Measurements from ENCODE around the gene HIC2. TPM values are rescaled to one million over a fixed set of nuclear protein-coding genes. Genes with fewer than 3 reads are reported as not detected.
A peak's percentile ranks its signal among the peaks of the same experiment; 100 is the strongest.

Gene HIC2
- total and polyA plus RNA-seq, 9 of the 15 experiments (the other 6 are each of a cell fraction or from before 2014, with no cell fraction given): 1.7 to 117 (median 35.5) TPM

DNA sequence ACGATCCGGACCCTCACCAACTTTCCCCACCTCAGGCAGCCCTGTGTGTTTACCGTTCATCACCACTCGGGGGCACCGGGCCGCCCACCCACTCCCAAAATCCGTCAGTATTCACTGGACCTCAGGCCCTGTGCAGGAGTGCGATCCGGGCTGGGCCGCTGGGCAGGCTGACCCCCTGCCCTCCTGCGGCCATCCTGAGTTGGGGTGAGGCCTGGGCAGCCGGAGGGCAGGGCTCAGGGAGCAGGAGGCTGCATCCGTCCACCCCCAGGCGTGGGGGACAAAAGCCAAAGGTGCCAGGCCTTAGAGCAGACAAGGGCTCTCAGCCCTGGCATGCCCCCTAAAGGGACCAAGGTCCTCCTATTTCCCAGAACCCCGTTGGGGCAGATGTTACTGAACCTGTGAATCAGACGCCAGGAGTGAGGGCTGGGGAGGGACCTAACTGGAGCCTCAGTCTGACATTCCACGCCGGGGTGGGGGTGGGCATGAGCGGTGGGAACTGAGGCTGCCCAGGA lies 33.2 kb downstream of the HIC2 start (continued):
- TF ChIP-seq MBD1 (CRISPR knock-in tag; IDR thresholded peaks at IDR 0.05) (no peak), CSDE1 (IDR thresholded peaks at IDR 0.05) (no peak), ZBED1 (IDR thresholded peaks at IDR 0.05) (0 out of 2 replicates have a peak, but pooled peaks have one; percentile 66), POLR2B (IDR thresholded peaks at IDR 0.05; ENCODE audit: low read depth, partially characterized antibody) (peak; percentile 63), CAMTA2 (CRISPR knock-in tag; conservative IDR thresholded peaks at IDR 0.05) (0 out of 2 replicates have a peak, but pooled peaks have one; percentile 54), RAD21 (CRISPR knock-in tag; conservative IDR thresholded peaks at IDR 0.05 in 1 of 2, IDR thresholded peaks at IDR 0.05 in 1 of 2) (0 out of 4 replicates have a peak, but pooled peaks of 1 of the 2 experiments have one; percentile 26), KDM4B (IDR thresholded peaks at IDR 0.05; ENCODE audit: borderline replicate concordance in 2 of 2, low read depth in 1 of 2) (no peak), MYBL2 (IDR thresholded peaks at IDR 0.05; ENCODE audit: low read depth) (no peak), MYBL2 (CRISPR knock-in tag; IDR thresholded peaks at IDR 0.05; ENCODE audit: borderline replicate concordance) (0 out of 2 replicates have a peak, but pooled peaks have one; percentile 64), PREB (CRISPR knock-in tag; IDR thresholded peaks at IDR 0.05) (no peak)
- TF ChIP-seq, protein P1, sequence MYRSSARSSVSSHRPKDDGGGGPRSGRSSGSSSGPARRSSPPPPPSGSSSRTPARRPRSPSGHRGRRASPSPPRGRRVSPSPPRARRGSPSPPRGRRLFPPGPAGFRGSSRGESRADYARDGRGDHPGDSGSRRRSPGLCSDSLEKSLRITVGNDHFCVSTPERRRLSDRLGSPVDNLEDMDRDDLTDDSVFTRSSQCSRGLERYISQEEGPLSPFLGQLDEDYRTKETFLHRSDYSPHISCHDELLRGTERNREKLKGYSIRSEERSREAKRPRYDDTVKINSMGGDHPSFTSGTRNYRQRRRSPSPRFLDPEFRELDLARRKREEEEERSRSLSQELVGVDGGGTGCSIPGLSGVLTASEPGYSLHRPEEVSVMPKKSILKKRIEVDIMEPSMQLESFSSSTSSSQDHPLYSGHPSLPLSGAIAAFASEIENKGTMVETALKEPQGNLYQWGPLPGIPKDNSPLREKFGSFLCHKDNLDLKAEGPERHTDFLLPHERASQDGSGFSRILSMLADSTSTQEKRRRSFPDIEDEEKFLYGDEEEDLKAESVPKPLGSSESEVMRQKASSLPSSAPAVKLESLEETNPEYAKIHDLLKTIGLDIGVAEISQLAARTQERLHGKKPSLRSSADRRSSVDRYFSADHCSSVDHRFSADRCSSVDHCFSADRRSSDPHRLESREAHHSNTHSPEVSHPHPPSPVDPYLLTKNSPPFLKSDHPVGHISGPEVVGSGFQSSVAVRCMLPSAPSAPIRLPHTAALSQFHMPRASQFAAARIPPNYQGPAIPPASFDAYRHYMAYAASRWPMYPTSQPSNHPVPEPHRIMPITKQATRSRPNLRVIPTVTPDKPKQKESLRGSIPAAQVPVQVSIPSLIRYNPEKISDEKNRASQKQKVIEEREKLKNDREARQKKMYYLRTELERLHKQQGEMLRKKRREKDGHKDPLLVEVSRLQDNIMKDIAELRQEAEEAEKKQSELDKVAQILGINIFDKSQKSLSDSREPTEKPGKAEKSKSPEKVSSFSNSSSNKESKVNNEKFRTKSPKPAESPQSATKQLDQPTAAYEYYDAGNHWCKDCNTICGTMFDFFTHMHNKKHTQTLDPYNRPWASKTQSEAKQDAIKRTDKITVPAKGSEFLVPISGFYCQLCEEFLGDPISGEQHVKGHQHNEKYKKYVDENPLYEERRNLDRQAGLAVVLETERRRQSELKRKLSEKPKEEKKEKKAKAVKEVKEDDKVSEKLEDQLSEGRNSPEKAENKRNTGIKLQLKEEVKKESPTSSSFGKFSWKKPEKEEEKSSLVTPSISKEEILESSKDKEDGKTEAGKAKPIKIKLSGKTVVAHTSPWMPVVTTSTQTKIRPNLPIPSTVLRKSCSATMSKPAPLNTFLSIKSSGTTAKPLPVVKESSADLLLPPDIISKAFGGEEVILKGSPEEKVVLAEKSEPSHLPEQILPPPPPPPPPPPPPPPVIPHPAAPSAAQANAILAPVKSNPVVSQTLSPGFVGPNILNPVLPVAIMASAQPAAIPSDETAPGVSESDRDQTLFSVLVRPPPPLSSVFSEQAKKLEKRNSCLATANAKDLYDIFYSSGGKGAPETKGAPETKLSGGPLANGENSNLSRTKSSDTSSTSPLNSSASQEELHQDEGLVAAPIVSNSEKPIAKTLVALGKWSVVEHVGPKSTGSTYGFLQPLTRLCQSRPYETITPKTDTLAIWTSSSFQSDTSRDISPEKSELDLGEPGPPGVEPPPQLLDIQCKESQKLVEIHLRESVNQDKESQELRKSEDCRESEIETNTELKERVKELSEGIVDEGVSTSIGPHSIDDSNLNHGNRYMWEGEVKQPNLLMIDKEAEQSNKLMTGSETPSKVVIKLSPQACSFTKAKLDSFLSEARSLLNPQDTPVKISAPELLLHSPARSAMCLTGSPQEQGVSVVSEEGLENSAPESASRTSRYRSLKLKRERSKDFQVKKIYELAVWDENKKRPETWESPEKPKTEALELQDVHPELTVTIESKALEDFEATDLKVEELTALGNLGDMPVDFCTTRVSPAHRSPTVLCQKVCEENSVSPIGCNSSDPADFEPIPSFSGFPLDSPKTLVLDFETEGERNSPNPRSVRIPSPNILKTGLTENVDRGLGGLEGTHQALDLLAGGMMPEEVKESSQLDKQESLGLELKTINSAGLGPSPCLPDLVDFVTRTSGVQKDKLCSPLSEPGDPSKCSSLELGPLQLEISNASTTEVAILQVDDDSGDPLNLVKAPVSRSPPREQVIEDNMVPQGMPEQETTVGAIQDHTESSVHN (IDR thresholded peaks at IDR 0.05; ENCODE audit: borderline replicate concordance in 1 of 2, low read depth in 1 of 2): no peak
- TF ChIP-seq, protein P2, sequence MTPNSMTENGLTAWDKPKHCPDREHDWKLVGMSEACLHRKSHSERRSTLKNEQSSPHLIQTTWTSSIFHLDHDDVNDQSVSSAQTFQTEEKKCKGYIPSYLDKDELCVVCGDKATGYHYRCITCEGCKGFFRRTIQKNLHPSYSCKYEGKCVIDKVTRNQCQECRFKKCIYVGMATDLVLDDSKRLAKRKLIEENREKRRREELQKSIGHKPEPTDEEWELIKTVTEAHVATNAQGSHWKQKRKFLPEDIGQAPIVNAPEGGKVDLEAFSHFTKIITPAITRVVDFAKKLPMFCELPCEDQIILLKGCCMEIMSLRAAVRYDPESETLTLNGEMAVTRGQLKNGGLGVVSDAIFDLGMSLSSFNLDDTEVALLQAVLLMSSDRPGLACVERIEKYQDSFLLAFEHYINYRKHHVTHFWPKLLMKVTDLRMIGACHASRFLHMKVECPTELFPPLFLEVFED (CRISPR knock-in tag; conservative IDR thresholded peaks at IDR 0.05): no peak

Data from K562 (cell line).